Activated CD4-positive, alpha-beta T cell treated with anti-CD3 and anti-CD28 coated beads, Interleukin-2, amount 50 U/mL, for 1 hour (primary cell): Measurements from ENCODE around the gene TGFBR3L.
"Not testable (repeated sequence)": the region's sequence is repeated elsewhere in the genome, so short reads cannot be mapped to it uniquely, and the experiment has no call there.

ENCODE experiments used
- DNase-seq: peaks from one replicate; pipeline ENCODE4 v3.0.0-alpha.2; 2020

The TGFBR3L gene

DNA sequence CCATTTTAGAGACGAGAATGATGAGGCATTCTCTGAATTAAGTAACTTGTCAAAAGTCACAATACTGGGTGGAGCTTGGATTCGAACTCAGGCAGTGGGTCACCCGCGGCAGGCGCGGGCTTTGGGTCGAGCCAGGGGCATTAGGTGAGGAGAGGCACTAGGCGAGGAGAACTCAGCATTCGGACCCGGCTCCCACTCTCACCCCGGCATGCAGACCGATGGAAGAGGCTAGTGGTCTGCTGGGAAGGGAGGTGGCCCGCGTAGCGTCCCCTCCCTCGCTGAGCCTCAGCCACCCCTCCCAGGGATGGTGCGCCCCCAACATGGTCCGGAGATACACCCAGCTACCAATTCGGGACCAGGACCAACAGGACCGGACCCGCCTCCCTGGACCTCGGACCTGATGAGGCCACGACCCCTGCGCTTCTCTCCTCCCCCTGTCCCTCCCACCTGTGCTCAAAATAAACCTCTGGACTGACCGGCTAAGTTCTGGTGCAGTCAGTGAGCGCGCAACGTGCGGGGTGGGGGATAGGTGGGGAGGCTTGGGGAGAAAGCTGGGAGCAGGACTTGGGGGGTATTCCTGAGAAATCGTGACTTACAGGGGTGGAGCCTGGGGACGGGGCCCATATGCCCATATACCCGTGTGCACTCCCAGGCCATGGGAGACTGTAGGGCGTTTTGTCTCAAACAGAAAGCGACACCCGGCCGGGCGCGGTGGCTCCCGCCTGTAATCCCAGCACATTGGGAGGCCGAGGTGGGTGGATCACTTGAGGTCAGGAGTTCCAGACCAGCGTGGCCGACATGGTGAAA, 4.2 kb downstream of the TGFBR3L start:
- DNase-seq = no peak

DNA sequence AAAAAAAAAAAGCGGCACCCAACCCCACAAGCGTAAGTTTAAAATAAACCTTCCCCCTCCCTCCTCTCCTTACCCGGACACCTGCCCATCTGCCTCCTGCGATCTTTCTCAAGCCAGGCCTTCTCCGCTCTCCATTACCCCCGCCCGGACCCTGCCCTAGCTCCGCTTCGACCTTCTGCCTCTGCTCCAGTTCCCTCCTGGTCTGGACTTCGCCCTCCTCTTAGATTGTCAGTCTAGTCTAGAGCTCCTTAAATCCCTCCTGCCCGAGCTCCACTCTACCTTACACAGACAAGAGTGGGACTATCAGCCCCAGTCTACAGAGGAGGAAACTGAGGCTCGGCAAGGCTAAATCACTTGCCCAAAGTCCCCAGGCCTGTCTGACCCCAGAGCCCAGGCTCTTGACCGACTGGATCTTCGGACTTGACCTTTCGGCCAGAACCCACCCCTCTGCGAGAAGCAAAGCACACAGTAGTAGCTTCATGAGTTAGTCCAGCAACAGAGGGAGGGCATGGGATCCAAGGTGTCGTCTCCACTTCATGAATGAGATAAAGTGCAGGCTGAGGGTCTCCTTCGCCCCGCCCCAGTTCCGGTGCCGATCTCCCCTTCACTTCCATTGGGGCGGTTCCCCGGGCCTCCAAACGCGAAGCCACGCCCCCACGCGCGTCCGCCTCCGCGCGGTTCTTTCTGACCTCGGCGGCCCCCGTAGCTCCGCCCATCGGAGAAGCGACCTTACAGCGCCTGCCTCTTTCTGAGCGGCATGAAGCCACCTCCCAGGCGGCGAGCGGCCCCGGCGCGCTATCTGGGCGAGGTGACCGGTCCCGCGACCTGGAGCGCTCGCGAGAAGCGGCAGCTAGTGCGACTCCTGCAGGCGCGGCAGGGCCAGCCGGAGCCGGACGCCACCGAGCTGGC, 5.2 kb downstream of the TGFBR3L start, which contains the start of gene SNAPC2:
SNAPC2 (plus strand) TSS at position 729 of the 909 bp plus-strand sequence; CDS start at position 758, 29 bp downstream.
- peak; percentile 95 for DNase-seq

DNA sequence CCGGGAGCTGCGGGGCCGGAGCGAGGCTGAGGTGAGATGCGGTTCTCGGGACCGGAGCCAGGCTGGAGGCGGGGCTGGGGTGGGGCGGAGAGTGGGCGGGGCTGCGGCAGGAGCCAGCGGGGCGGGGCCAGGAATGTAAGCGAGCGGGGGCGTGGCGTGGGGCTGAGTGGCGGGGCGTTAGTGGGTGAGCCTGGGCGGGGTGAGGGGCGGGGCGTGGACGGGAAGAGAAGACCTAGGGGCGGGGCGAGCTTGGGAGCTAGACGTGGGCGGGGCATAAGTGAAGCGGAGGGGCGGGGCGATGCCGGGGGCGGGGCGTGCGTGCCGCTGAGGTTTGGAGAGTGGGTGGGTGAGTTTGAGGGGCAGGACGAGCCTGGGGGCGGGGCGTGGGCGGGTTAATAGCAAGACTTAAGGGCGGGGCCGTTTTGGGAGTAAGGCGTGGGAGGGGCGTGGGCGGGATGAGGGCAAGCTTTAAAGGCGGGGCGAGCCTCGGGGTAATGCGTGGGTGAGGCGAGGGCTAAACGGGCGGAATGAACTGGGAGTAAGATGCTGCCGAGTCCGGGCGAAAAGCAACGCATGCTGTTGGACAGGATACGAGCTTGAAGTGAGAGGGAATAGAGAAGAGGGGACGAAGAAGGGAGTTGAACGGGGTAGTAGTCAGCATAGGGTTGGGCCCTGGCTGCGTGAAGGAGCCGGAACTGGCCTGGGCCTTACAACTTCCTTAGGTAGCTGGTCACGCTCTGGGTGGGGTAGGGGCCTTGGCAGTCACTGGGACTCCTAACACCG, 6.1 kb downstream of the TGFBR3L start:
- peak; percentile 100 for DNase-seq

DNA sequence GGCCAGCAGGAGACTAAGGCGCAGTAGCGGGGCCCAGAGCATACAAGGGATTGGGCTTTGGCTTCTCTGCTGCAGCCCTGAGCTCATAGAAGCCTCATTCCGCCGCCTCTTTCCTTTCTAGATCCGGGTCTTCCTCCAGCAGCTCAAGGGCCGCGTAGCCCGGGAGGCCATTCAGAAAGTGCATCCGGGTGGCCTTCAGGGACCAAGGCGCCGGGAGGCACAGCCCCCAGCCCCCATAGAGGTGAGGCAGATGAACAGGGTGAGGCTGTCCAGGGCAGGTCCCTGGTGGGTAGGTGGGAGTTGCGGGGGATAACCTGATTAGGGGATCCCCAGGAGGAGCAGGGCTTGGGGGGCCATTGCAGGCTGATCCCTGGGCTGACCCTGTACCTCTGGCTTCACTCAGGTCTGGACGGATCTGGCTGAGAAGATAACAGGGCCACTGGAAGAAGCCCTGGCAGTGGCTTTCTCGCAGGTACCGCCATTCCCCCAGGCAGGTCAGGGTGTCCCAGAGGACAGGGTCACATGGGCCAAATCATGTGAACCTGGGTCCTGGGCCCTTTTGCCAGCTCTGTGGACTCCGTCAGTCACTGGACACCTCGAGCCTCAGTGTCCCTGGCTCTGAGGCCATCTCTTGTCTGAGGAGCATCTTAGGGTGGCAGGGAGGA, 6.8 kb downstream of the TGFBR3L start:
- no peak for DNase-seq

DNA sequence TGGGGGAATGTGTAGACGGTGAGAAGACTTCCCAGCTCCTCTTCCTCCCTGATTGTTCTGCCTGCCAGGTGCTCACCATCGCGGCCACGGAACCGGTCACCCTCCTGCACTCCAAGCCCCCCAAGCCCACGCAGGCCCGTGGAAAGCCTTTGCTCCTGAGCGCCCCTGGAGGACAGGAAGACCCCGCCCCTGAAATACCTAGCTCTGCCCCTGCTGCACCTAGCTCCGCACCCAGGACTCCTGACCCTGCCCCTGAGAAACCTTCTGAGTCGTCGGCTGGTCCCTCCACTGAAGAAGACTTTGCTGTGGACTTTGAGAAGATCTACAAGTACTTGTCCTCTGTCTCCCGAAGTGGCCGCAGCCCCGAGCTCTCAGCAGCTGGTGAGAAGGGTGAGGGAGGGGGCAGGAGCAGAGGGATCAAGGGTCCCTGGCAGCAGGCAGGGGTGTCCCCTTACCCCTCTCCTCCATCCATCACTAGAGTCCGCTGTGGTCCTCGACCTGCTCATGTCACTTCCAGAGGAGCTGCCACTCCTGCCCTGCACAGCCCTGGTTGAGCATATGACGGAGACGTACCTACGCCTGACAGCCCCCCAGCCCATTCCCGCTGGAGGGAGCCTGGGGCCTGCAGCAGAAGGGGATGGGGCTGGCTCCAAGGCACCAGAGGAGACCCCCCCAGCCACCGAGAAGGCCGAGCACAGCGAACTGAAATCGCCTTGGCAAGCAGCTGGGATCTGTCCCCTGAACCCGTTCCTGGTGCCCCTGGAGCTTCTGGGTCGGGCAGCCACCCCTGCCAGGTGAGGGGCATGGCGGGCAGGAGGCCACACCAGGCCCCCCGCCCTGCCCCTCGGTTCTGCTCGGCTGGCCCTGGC, 7.6 kb downstream of the TGFBR3L start:
- no peak for DNase-seq

DNA sequence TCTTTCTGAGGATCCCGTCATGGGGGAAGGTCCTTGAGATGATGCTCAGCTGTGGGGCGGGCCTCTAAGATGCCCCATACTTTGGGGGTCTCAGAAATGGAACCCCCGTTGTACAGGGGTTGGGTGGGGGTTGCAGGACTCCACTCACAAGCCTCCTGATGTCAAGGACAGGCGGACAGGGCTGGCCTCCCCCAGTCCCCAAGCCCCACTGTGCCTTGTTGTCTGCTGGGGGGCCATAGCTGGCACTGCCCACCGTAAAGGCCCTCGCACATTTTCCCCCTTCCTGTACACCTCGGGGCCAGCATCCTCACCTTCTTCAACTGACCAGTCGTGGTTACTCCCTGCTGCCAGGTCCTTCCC, 8.2 kb downstream of the TGFBR3L start:
- no peak for DNase-seq

DNA sequence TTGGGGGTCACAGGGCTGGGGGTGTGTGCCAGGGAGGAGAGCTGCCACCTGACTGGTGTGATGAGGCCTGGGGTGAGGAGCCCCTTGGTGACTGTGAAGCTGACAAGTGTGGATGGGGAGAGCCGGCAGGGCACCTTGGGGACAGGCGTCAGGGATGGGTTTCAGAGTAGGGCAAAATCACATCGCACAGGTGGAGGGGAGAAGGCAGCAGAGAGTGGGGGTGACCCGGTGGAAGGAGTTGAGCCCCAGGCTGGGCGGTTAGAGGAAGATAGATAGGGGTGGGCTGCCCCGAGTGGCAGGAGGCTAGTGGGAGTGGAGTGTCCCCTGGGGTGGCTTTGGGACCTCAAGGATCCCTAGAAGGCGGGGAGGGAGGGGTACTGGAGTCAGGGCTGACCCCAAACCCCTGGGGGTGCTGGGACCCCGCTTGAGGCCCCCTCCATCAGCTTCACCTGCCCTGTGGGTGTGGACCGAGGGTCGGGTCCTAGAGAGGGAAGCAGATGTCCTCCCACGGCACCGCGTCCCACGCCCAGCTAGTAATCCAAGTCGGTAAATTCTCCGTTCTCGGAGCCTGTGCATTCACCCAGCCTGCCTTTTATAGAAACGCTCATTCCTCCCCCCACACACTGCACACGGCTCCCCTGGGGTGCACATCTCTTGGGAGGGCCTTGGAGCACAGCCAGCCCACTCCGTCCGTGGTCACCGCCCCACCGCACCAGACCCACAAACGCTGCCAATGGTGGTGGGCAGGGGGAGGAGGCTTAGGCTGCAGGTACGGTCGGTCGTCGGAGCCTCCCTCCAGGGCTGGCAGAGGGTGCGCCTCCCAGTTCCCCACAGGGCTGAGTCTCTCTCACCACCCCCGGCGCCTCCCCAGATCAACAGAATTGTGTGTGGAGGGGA, 8.9 kb downstream of the TGFBR3L start:
- DNase-seq = no peak

DNA sequence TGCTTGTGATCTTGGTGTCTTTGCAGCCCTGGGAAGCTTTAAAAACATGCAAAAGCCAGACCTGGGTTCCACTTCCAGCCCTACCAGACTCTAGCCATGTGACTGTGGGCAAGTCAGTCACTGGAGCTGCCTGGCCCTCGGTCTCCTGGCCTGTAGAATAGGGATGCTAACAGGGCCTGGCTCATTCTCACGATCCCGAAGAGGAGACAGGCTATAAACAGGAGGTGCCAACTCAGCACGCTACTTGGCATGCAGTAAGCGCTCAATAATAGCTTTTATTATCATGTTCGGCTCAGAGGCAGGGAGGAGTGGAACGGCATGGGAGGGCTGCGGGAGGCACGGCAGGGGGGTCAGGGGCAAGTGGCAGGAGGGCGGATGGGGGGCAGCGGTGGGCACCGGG, 9.6 kb downstream of the TGFBR3L start:
- no peak for DNase-seq

DNA sequence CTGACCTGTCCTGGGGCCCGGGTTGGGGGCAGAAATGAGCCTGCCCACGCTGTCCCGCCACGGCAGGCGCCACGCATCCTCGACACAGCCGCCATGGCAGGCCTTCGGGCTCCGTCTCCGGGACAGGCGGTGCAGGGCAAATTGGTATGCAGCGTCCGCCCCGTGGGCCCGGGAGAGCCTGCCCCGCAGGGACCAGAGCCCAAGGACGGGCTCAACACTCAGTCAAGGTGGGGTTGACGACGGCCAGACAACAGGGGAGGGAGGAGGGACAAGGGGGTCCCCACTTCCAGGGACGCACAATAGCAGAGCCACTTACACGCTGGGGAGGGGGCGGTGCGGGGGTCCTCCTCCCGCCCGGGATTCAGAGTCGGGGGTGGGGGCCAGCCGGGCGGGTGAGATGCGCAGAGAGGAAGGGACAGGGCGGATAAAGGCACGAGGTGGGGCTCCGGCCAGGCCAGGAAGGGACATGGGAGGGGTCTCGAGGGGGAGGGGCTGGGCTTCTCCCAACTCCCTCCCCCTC, 10.1 kb downstream of the TGFBR3L start:
- no peak for DNase-seq

DNA sequence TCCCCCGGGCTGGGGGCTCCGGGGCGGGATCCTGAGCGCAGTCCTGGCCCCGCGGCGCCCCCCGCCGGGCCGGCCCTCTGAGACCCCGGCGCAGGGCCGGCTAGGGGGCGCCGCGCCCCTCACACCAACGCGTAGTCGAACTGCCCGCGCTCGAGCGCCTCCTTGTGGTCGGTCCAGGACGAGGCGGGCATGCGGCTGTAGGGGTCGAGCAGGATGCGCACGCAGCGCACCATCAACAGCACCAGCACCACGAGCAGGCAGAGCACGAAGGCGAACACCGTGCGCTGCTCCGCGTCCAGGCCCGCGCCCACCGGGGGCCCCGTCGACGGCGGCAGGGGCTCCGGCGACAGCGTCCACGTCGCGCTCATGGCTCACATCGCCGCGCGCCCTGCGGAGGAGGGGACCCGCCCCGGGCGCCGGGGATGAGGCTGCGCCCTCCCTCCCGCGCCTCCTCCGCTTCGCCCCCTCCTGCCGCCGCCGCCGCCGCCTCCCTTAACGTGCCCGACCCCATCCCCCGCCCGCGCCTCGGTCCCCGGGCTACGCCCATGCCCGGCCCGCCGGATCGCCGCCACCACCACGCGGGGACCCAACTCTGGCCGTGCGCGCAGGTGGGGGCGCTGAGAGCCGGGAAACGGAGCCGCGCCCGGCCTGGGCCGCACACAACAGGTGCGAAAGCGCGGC, 10.7 kb downstream of the TGFBR3L start:
- DNase-seq = peak; percentile 76

DNA sequence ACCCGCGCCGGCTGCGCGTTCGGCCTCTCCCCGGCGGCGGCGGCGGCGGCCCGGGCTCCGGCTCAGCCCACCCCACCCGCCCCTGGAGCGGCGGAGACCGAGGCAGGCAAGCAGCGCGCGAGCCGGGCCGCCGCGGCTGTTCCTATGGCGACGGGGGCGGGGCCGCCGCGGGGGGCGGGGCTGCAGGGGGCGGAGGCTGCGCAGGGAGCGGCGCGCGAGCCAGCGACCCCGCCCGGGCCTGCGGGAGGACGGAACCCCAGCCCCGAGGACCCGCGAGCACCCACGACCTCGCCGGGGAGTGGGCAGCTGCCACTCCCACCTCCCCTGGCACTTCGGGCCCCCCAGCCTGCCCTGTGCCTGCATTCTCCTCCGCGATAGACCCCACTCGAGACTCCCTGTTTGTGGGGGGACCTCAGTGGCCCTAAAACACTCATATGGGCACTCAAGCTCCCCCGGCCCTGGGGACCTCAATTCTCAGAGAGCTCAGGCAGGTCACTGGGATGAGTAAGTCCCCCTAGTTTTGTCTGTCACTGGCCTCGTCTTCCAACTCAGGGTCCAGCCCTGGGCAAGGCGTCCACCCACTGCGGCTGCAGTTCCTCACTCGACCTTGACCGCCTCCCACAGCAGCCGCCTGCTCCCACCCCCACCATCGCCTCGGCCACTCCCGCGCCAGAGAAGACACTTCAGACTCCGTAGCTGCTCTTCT, 11.5 kb downstream of the TGFBR3L start, which contains the start of gene CTXN1:
CTXN1 (minus strand) TSS at position 115 of the 706 bp plus-strand sequence. CDS start 597 bp downstream, outside the sequence.
- DNase-seq = peak; percentile 79

DNA sequence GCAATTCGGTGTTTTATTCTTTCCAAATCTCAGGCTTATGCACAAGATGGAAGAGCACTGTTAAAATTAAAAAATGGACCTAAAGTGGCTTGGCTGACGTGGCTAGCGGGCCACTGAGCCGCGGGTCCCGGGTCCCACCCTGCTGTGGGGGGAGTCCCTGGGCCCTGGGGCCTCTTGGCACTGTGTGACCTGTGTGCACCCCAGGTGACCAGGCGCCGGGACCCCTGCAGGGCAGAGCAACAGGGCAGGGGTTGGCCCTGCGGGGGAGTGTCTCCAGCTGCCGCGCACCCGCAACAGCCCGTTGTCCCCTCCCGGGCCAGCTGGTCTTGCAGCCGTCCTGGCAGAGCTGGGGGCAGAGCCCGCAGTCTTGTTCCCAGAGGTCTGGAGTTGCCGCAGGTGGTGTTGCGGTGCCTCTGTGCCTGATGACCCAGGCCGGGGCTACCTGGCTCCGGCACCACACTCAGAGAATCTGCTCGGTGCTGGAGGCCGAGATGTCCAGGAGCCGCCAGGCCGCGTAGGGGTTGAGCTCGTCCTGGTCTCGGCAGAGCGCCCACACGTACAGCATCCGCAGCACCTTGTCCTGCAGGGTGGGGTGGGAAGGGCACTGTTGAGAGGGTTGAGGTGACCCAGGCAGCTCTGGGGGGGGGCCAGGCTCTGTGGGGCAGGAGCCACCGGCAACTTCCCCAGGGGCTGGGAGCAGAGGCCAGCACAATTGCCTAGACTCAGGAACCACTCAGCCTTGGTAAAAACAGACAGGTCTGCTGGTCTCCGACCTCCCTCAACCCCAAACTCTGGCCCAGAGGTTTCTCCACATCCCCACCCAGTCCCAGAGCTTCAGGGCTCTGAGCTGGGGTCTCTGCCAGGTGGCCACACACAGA, 12.3 kb downstream of the TGFBR3L start:
- DNase-seq = no peak

DNA sequence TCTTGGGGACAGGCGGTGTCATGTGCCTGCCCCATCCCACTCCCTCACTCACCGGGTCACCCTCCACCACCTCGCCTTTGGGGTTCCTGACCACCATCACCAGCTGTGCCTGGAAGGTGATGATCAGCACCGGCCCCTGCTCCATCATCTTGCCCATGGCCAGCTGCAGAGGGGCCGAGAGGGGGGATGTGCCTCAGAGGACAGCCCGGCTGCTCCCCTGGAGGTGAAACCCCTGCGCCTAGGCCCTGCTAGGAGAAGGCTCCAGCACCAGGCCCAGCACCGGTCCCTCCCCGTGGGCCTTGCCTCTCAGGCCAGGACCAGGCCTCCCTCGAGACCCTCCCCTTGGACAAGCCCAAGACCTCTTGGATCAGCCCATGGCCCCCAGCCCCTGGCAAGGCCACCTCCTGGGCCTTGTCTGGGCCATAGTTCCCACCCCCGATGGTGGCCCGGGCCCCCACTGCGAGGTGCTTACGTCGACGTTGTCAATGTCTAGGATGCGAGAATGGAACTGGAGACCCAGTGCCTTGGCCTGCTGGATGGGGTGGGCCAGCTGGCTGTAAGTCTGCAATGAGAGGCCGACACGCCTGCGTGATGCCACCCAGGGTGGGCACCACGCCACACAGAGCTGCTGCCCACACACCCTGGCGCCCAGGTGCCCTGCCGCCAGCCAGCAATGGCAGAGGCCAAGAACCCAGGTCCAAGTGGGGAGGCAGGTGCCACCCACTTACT, 13.1 kb downstream of the TGFBR3L start:
- no peak for DNase-seq

DNA sequence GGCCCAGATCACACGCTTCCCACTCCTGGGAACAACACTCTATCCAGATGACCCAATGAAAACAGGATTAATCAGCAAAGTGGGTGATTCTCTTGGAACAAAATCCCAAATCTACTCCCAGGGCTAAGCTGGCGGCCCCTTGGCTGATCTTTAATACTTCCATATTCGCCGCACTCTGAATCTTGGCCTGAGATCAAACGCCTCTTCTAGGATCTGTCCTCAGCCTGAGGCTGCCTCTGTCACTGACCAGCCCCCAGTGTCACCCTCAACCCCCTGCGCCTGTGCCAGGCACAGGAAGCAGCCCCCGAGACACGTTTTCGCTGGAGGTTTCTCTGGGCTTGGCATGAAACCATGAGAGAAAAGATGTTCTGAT, 13.7 kb downstream of the TGFBR3L start:
- DNase-seq = no peak

DNA sequence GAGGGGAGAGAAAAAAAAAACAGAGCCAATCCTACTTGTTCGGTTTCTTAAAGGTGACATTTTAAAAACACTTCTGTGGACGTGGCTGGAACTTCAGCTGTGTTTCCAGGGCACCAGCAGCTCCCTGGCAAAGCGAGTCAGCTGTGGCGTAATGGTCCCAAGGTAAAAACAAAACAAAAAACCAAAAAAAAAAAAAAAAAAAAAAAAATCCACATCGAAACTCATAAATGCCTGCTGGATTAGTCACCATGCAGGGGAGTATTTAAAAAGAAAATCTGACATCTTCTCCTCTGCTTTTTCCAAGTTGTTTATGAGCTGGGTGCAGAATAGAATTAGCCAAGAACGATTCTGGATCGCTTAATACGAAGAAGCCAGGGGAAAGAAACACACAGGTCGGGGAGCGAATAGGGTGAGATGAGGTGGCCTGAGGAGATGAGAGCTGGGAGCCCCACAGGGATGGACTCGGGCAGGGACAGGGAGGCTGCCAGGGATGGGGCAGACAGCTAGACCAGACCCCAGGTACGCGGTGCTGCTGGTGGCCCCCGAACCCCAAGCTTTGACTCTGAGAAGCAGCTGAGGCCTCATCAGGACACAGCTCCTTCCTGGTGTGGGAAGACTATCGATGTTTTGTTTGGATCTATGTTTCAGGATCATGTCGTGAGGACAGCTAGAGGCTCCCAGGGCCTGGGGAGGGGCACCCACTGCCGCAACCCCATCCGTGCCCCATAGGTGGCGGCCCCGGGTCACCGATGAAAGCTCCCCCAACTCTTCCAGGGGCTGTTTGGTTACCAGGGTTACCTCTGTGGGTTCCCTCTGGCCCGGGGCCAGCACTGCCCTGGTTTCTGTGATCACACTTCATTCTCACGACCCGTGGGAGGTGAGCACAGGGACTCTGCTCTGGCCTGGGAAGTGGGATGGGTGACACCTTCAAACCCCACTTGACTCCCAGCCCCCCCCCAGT, 14.4 kb downstream of the TGFBR3L start:
- DNase-seq = peak; percentile 82

DNA sequence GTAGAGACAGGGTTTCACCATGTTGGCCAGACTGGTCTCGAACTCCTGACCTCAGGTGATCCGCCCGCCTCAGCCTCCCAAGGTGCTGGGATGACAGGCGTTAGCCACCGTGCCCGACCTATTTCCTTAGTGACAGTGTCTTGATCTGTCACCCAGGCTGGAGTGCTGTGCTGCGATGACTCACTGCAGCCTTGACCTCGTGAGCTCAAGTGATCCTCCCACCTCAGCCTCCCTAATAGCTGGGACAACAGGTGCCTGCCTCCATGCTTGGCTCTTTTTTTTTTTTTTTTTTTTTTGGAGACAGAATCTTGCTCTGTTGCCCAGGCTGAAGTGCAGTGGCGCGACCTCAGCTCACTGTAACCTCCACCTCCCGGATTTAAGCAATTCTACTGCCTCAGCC, 15.4 kb downstream of the TGFBR3L start:
- not testable (repeated sequence) for DNase-seq
